Endothelial cell of umbilical vein (primary cell): ENCODE measurements around the gene CLCN6. TPM values are rescaled to one million over a fixed set of nuclear protein-coding genes. Genes with fewer than 3 reads are reported as not detected.

Source experiments
- BruUV-seq: library from RNA; stranded (reverse); fragments of 400-500 nt; replicated peaks from 2 replicates; lab custom pipeline; 2021; lab: Mats Ljungman, UMichigan
- CTCF ChIA-PET: fragments of 300-600, 350-600 bp; sonication (Branson Sonifier 250); formaldehyde crosslinking; loops from one replicate; lab custom pipeline; 2021; ENCODE audit warnings: antibody characterized with exemption, inconsistent platforms; lab: Charles Lee
- POLR2A ChIA-PET: fragments of 300-600, 350-600 bp; sonication (Branson Sonifier 250); formaldehyde crosslinking; loops from one replicate; lab custom pipeline; 2021; ENCODE audit warnings: antibody characterized with exemption, inconsistent platforms; lab: Charles Lee
- DNase-seq: peaks from one replicate; pipeline ENCODE4 v3.0.0-alpha.2; 2011; ENCODE audit warnings: low read depth, low spot score
- FAIRE-seq: peaks from 2 replicates; lab custom pipeline; 2011; peaks lifted over from hg19 to GRCh38; lab: Jason Lieb, UNC
- H2AFZ ChIP-seq: 2 replicates; pipeline ENCODE4 v1.6.0; 2012; ENCODE audit warnings: low read depth, low read length, control low read depth, inconsistent platforms
- H3K27ac ChIP-seq: 2 replicates; pipeline ENCODE4 v1.5.1; 2011; ENCODE audit warnings: low read depth, mild to moderate bottlenecking, control low read depth, low read length, moderate library complexity; ENCODE audit not compliant: insufficient read depth
- H3K27me3 ChIP-seq, 2 experiments: 2 replicates each; pipeline versions ENCODE4 v1.6.0 to v1.6.1; 2011; ENCODE audit warnings: low read length in 2 of 2, mixed read lengths in 1 of 2; ENCODE audit not compliant: control insufficient read depth in 2 of 2, insufficient read depth in 2 of 2
- H3K36me3 ChIP-seq, 2 experiments: 2 replicates in 1 of 2; 3 replicates in 1 of 2; pipeline ENCODE4 v1.5.1; 2011; ENCODE audit warnings: low read length in 2 of 2, mild to moderate bottlenecking in 1 of 2, moderate library complexity in 1 of 2; ENCODE audit not compliant: control insufficient read depth in 2 of 2, insufficient read depth in 2 of 2; ENCODE audit errors: extremely low read depth in 1 of 2
- H3K4me1 ChIP-seq: 3 replicates; pipeline ENCODE4 v1.5.1; 2011; ENCODE audit warnings: mild to moderate bottlenecking, low read length; ENCODE audit not compliant: control insufficient read depth, insufficient read depth; ENCODE audit errors: extremely low read depth
- H3K4me2 ChIP-seq: 2 replicates; pipeline ENCODE4 v1.6.1; 2011; ENCODE audit warnings: low read length, control low read depth, mixed read lengths; ENCODE audit not compliant: insufficient read depth
- H3K4me3 ChIP-seq, 3 experiments: fragments of 200-600 bp in 1 of 3; sonication (generic), shearing (Covaris generic) in 1 of 3; replicated peaks in 1 of 3; 2 replicates each; pipeline ENCODE4 v1.5.1; 2011 to 2016; ENCODE audit warnings: control low read depth in 3 of 3, low read length in 3 of 3, mild to moderate bottlenecking in 2 of 3, inconsistent platforms in 1 of 3, low read depth in 1 of 3, moderate library complexity in 1 of 3; ENCODE audit not compliant: insufficient read depth in 1 of 3
- H3K79me2 ChIP-seq: 2 replicates; pipeline ENCODE4 v1.6.0; 2012; ENCODE audit warnings: low read length, inconsistent platforms; ENCODE audit not compliant: control insufficient read depth, insufficient read depth
- H3K9ac ChIP-seq: replicated peaks from 2 replicates; pipeline ENCODE3; 2011; ENCODE audit warnings: low read length, control low read depth; ENCODE audit not compliant: insufficient read depth; ENCODE audit errors: extremely low read depth
- H3K9me1 ChIP-seq: replicated peaks from 3 replicates; pipeline ENCODE4 v1.6.0; 2011; ENCODE audit warnings: mild to moderate bottlenecking, low read length; ENCODE audit not compliant: control insufficient read depth, insufficient read depth; ENCODE audit errors: extremely low read depth
- H3K9me3 ChIP-seq: replicated peaks from 2 replicates; pipeline ENCODE4 v1.5.1; 2012; ENCODE audit warnings: low read length, inconsistent platforms; ENCODE audit not compliant: control insufficient read depth, insufficient read depth
- H4K20me1 ChIP-seq: replicated peaks from 2 replicates; pipeline ENCODE3; 2011; ENCODE audit warnings: mild to moderate bottlenecking, low read length; ENCODE audit not compliant: control insufficient read depth, insufficient read depth; ENCODE audit errors: extremely low read depth
- CTCF ChIP-seq, 2 donors: IDR thresholded peaks; 1 replicate in 1 of 2; 2 replicates in 1 of 2; pipeline ENCODE4 v1.5.1; 2011; ENCODE audit warnings: low read length in 2 of 2, mild to moderate bottlenecking in 2 of 2, moderate library complexity in 2 of 2, control low read depth in 1 of 2, inconsistent platforms in 1 of 2, low read depth in 1 of 2; ENCODE audit not compliant: insufficient read depth in 1 of 2; ENCODE audit errors: extremely low read depth in 1 of 2
- EZH2 ChIP-seq: IDR thresholded peaks from 2 replicates; pipeline ENCODE4 v1.6.1; 2012; ENCODE audit warnings: borderline replicate concordance, low read depth, mild to moderate bottlenecking, moderate library complexity, low read length, inconsistent platforms; ENCODE audit not compliant: severe bottlenecking
- FOS ChIP-seq: IDR thresholded peaks from 2 replicates; pipeline ENCODE4 v1.6.1; 2011; ENCODE audit warnings: mild to moderate bottlenecking, low read length, moderate library complexity, borderline replicate concordance; ENCODE audit not compliant: insufficient read depth
- GATA2 ChIP-seq: IDR thresholded peaks from 2 replicates; pipeline ENCODE4 v1.7.0; 2011; ENCODE audit warnings: low read depth, mild to moderate bottlenecking, moderate library complexity, mixed read lengths, low read length; ENCODE audit not compliant: insufficient read length, insufficient read depth
- JUN ChIP-seq: IDR thresholded peaks from 2 replicates; pipeline ENCODE4 v1.6.1; 2011; ENCODE audit warnings: borderline replicate concordance, low read depth; ENCODE audit not compliant: insufficient read length, insufficient read depth
- MAX ChIP-seq: IDR thresholded peaks from 2 replicates; pipeline ENCODE4 v1.6.1; 2011; ENCODE audit not compliant: insufficient read depth, insufficient read length
- MYC ChIP-seq: IDR thresholded peaks from one replicate; pipeline ENCODE4 v1.6.1; 2011; ENCODE audit warnings: mild to moderate bottlenecking, low read depth, low read length
- POLR2A ChIP-seq: IDR thresholded peaks from 2 replicates; pipeline ENCODE4 v1.6.1; 2012; ENCODE audit warnings: low read depth, mild to moderate bottlenecking, control low read depth, low read length
- POLR2AphosphoS5 ChIP-seq: IDR thresholded peaks from 2 replicates; pipeline ENCODE4 v1.6.1; 2012; ENCODE audit warnings: low read depth, mild to moderate bottlenecking, control low read depth, low read length, moderate library complexity; ENCODE audit not compliant: insufficient read depth
- dilution Hi-C: fragments of 300-500 bp; cut with MboI; formaldehyde crosslinking; loops from one replicate; pipeline ENCODE4 v1.15.0; 2019; ENCODE audit warnings: low sequenced_read_pairs; ENCODE audit not compliant: extremely low pct_ligation_motif_present
- intact Hi-C: fragments of 100-400 bp; cut with micrococcal nuclease; formaldehyde crosslinking; loops from one replicate; pipeline ENCODE4 v1.10.0; 2022
- polyA plus RNA-seq, 4 experiments: library from polyadenylated mRNA; depleted of rRNA in 3 of 4; stranded (reverse) in 3 of 4; unstranded in 1 of 4; fragments of >200 nt; gene quantifications; 2 replicates each; pipeline versions ENCODE4 v1.2.1 to v1.2.3, GENCODE V29; 2011 to 2012; ENCODE audit warnings: missing spikeins in 1 of 4
- total RNA-seq: library from RNA; stranded (reverse); gene quantifications from 2 replicates; pipeline ENCODE4 v1.2.3, GENCODE V29; 2021

Gene CLCN6
- total and polyA plus RNA-seq, 2 donors (not counting 3 experiments of a cell fraction or from before 2014, with no cell fraction given): 20.4 to 41.2 TPM

GRCh38 chr1:11765661-11766428 is 40.1 kb upstream of the CLCN6 start:
- no peak for DNase-seq
- Histone ChIP-seq H2AFZ (no peak overlapping the region), H3K4me1 (peaks cover 4% of the 10 kb centered on the region), H3K4me3 (no peak overlapping the region), H3K27ac (no peak overlapping the region), H3K36me3 (no peaks in the 10 kb centered on the region), H3K4me2 (no peak overlapping the region), H3K9me1 (no peaks in the 10 kb centered on the region), H3K79me2 (no peaks in the 10 kb centered on the region), H4K20me1 (no peaks in the 10 kb centered on the region), H3K9ac (no peak overlapping the region), H3K27me3 (peaks cover 0 to 4% of the 10 kb centered on the region in 2 experiments), H3K9me3 (no peaks in the 10 kb centered on the region)
- ChIA-PET CTCF (interaction anchor here (1.0 kb wide), 1 partner anchor 17 kb away, joined by 3 read pairs; no protein-coding TSS in a partner anchor), POLR2A (no interaction called here)
- BruUV-seq: no TSS peak
- dilution Hi-C loops: no loop called here
- no peak for FAIRE-seq
- TF ChIP-seq MYC (no peak), FOS (no peak), GATA2 (no peak), EZH2 (no peak), POLR2AphosphoS5 (no peak), POLR2A (no peak), JUN (no peak), CTCF (IDR thresholded peaks at IDR 0.05; ENCODE audit: extremely low read depth in 1 of 2, insufficient read depth in 1 of 2, low read depth in 1 of 2, low read length in 2 of 2) (no peak), MAX (no peak)
- intact Hi-C loops: no loop called here
